ENCODE data around the gene HADHA.

- TF ChIP-seq CTCF (conservative IDR thresholded peaks at IDR 0.05 in 1 of 2, IDR thresholded peaks at IDR 0.05 in 1 of 2; ENCODE audit: low read depth in 1 of 2, low read length in 2 of 2) (no peak), EZH2 (IDR thresholded peaks at IDR 0.05; ENCODE audit: low read length, missing control alignments) (no peak)
Observed at GRCh38 chr2:26212011-26212410, 32.4 kb downstream of the HADHA start.
